Vagina (tissue), 2 donors: ENCODE data around the gene ASB16. TPM values are rescaled to one million over a fixed set of nuclear protein-coding genes. Genes with fewer than 3 reads are reported as not detected.

Experiments
- DNase-seq, 2 donors: peaks; one replicate each; pipeline ENCODE4 v3.0.0-alpha.2; 2017; ENCODE audit errors: extremely low spot score in 2 of 2
- H3K27ac ChIP-seq: fragments of 200-600 bp; sonication (generic); one replicate; pipeline ENCODE4 v1.5.1; 2019
- H3K27me3 ChIP-seq: fragments of 200-600 bp; sonication (generic); one replicate; pipeline ENCODE4 v1.5.1; 2019
- H3K36me3 ChIP-seq, 2 donors: fragments of 200-600 bp; sonication (generic); one replicate each; pipeline ENCODE4 v1.5.1; 2017 to 2019
- H3K4me1 ChIP-seq: fragments of 200-600 bp; sonication (generic); one replicate; pipeline ENCODE4 v1.5.1; 2019
- H3K4me3 ChIP-seq, 2 donors: fragments of 200-600 bp; sonication (generic); 1 replicate in 1 of 2; 2 replicates in 1 of 2; pipeline ENCODE4 v1.5.1; 2016 to 2019
- H3K9me3 ChIP-seq: fragments of 200-600 bp; sonication (generic); one replicate; pipeline ENCODE4 v1.5.1; 2019
- CTCF ChIP-seq, 3 experiments: fragments of 450-650 bp in 2 of 3; fragments of 200-600 bp in 1 of 3; sonication (generic) in 1 of 3; IDR thresholded peaks; one replicate each; pipeline ENCODE4 v1.5.1; 2017 to 2019; ENCODE audit warnings: antibody characterized with exemption in 3 of 3, mild to moderate bottlenecking in 2 of 3, moderate library complexity in 2 of 3
- POLR2A ChIP-seq, 2 donors: fragments of 450-650 bp; IDR thresholded peaks; one replicate each; pipeline ENCODE4 v1.6.1; 2017; ENCODE audit warnings: antibody characterized with exemption in 2 of 2, mild to moderate bottlenecking in 2 of 2, moderate library complexity in 2 of 2
- POLR2AphosphoS5 ChIP-seq, 2 donors: sonication (generic); formaldehyde crosslinking; IDR thresholded peaks; one replicate each; pipeline ENCODE4 v1.9.0; 2017; ENCODE audit warnings: antibody characterized with exemption in 2 of 2, mild to moderate bottlenecking in 2 of 2, low read depth in 1 of 2; ENCODE audit not compliant: insufficient read depth in 1 of 2
- intact Hi-C: fragments of 100-400 bp; cut with DNase I; formaldehyde crosslinking; loops from one replicate; pipeline ENCODE4 v1.15.1; 2023
- total RNA-seq: library from RNA; depleted of rRNA; stranded (reverse); fragments of >200 nt; gene quantifications from one replicate; pipeline ENCODE4 v1.2.3, GENCODE V29; 2016

ASB16 gene
- not detected for total RNA-seq

- no peaks in the 10 kb centered on the region for H3K9me3 ChIP-seq
- peak within 1 kb of the TSS; percentile 13 for H3K27ac ChIP-seq
- H3K27me3 ChIP-seq, result no peaks in the 10 kb centered on the region
- DNase-seq, result no peak
- intact Hi-C loops, result no loop called here
- H3K4me3 ChIP-seq, result peak within 1 kb of the TSS; percentile 2 to 3
- H3K4me1 ChIP-seq, result peaks cover 9% of the 10 kb centered on the region
- H3K36me3 ChIP-seq, result no peaks in the 10 kb centered on the region
- TF ChIP-seq CTCF (IDR thresholded peaks at IDR 0.05) (no peak), POLR2A (IDR thresholded peaks at IDR 0.05) (no peak), POLR2AphosphoS5 (IDR thresholded peaks at IDR 0.05; ENCODE audit: insufficient read depth in 1 of 2, low read depth in 1 of 2) (no peak)
Observed at GRCh38 chr17:44170499-44171201, at the start of gene ASB16. ASB16 (plus strand) TSS chr17:44170704; CDS start chr17:44170790, 86 bp downstream.

- Histone ChIP-seq H3K27me3 (no peaks in the 10 kb centered on the region), H3K36me3 (peaks cover 0 to 6% of the 10 kb centered on the region in 2 donors), H3K27ac (peak overlapping the region; percentile 99), H3K4me3 (peak overlapping the region; percentile 84 to 96), H3K4me1 (peaks cover 67% of the 10 kb centered on the region), H3K9me3 (no peaks in the 10 kb centered on the region)
- DNase-seq, result no peak
- intact Hi-C loops, result loop anchor here (5.0 kb wide), 1 partner anchor 54 kb away; the partner anchor contains the start of gene LSM12
- TF ChIP-seq POLR2AphosphoS5 (IDR thresholded peaks at IDR 0.05; ENCODE audit: insufficient read depth in 1 of 2, low read depth in 1 of 2) (no peak), CTCF (IDR thresholded peaks at IDR 0.05) (no peak), POLR2A (IDR thresholded peaks at IDR 0.05) (no peak)
Observed at GRCh38 chr17:44120851-44121605, 49.5 kb upstream of the ASB16 start.

GRCh38 chr17:44121997-44122815, 48.3 kb upstream of the ASB16 start:
- Histone ChIP-seq H3K36me3 (no peaks in the 10 kb centered on the region), H3K4me3 (peak overlapping the region; percentile 84 to 96), H3K4me1 (peaks cover 65% of the 10 kb centered on the region), H3K27me3 (no peaks in the 10 kb centered on the region), H3K27ac (peak overlapping the region; percentile 99), H3K9me3 (no peaks in the 10 kb centered on the region)
- no peak for TF ChIP-seq POLR2AphosphoS5 (IDR thresholded peaks at IDR 0.05; ENCODE audit: insufficient read depth in 1 of 2, low read depth in 1 of 2)
- no peak for TF ChIP-seq POLR2A (IDR thresholded peaks at IDR 0.05)
- no peak for TF ChIP-seq CTCF (IDR thresholded peaks at IDR 0.05)
- intact Hi-C loops, result loop anchor here (5.0 kb wide), 1 partner anchor 55 kb away; the partner anchor contains the start of gene LSM12
- peak in 1 of 2 donors; percentile 85 for DNase-seq

- intact Hi-C loops, result loop anchor here (5.0 kb wide), 1 partner anchor 56 kb away; the partner anchor contains the start of gene LSM12
- peaks cover 59% of the 10 kb centered on the region for H3K4me1 ChIP-seq
Observed at GRCh38 chr17:44122816-44123355, 47.6 kb upstream of the ASB16 start.

More at GRCh38 chr17:44122816-44123355, 47.6 kb upstream of the ASB16 start:
- Histone ChIP-seq H3K36me3 (no peaks in the 10 kb centered on the region), H3K27ac (peak overlapping the region; percentile 99), H3K27me3 (no peaks in the 10 kb centered on the region), H3K4me3 (peak overlapping the region; percentile 84 to 96), H3K9me3 (no peaks in the 10 kb centered on the region)
- TF ChIP-seq POLR2AphosphoS5 (IDR thresholded peaks at IDR 0.05; ENCODE audit: insufficient read depth in 1 of 2, low read depth in 1 of 2), result no peak
- TF ChIP-seq POLR2A (IDR thresholded peaks at IDR 0.05), result no peak
- TF ChIP-seq CTCF (IDR thresholded peaks at IDR 0.05), result no peak
- DNase-seq, result peak in 1 of 2 donors; percentile 88
